ENCODE measurements around the gene CDKN2A. TPM values are rescaled to one million over a fixed set of nuclear protein-coding genes. Genes with fewer than 3 reads are reported as not detected.

CDKN2A gene
- total and polyA plus RNA-seq, 3 experiments from 2014 or later, result 3.9 to 6.8 (median 4.1) TPM

DNA sequence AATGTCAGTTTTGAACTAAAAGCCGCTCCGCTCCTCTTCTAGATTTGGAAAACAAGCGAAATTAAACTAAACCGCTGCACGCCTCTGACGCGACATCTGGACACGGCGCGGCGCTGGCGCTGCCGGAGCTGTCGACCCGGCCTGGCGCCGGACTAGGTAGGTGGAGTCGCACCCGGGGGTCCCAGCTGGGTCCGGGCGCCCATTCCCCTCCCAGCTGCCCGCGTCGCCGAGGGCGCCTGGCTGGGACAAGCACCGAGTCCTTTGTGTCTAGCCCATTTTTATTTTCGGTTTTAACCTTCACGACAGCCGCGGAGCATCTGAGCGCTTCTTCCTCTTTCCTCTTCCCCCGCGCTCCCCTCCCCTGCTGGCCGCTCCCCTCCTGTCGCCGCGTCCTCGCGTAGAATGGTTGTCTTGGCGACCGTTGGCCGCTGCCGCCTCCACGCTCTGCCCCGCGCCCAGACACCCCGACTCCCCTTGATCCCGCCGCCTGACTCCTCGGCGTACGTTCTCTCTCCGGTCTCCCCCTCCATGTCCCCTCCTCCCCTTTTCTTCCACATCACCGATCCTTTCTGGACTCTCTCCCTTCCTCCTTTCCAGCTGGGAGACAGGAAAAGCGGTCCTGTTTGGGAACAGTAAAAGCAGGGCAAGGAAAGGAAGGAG lies 944 bp upstream of the CDKN2A start:
- Histone ChIP-seq H3K27ac (ENCODE audit: low read depth, low read length) (peak overlapping the region; percentile 90), H3K36me3 (ENCODE audit: insufficient read depth, low read length) (no peaks in the 10 kb centered on the region), H3K9me3 (ENCODE audit: low read length) (no peaks in the 10 kb centered on the region), H3K4me3 (ENCODE audit: low read length) (peak overlapping the region; percentile 87), H3K27me3 (ENCODE audit: insufficient read depth, low read length, poor library complexity, severe bottlenecking) (no peaks in the 10 kb centered on the region), H3K4me1 (ENCODE audit: insufficient read depth, low read length) (peaks cover 19% of the 10 kb centered on the region)
- POLR2A ChIA-PET, result interaction anchor here (0.6 to 1.4 kb wide), 3 partner anchors 13 to 25 kb away, joined by 4 to 13 read pairs (median 5); partner anchors contain the start of gene CDKN2B
- Mint-ChIP-seq H3K4me3 (peak overlapping the region; percentile 96 to 99 (median 98)), H3K27me3 (peaks cover 2 to 3% of the 10 kb centered on the region in 2 donors), H3K36me3 (peaks cover 0 to 7% (median 0%) of the 10 kb centered on the region in 3 donors), H3K27ac (peak overlapping the region; percentile 87 to 98 (median 96)), H3K4me1 (peaks cover 16 to 26% (median 24%) of the 10 kb centered on the region in 3 donors), H3K9me3 (no peaks in the 10 kb centered on the region)
- peak; percentile 70 to 89 (median 73) for DNase-seq
- CTCF ChIA-PET, result interaction anchor here (0.9 to 2.3 kb wide), 9 partner anchors 9 to 182 kb away, joined by 3 to 17 read pairs (median 6); partner anchors contain the start of gene CDKN2B

DNA sequence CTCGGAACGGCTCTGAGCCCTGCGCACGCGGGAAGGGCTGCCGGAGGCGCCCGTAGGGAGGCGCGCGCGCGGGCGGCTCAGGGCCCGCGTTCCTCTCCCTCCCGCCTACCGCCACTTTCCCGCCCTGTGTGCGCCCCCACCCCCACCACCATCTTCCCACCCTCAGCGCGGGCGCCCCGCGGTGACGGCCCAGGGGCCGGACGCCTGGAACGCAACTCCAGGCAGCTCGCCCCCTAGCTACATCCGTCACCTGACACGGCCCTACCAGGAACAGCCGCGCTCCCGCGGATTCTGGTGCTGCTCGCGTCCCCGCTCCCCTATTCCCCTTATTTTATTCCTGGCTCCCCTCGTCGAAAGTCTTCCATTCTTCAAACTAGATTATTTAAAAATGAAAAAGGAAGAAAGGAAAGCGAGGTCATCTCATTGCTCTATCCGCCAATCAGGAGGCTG lies 389 bp upstream of the CDKN2A start, which contains the start of gene CDKN2B-AS1:
TSS of gene CDKN2B-AS1 (plus strand) at position 236 of the 450 bp plus-strand sequence.
- peaks cover 0 to 7% (median 0%) of the 10 kb centered on the region in 3 donors for H3K36me3 Mint-ChIP-seq
- Histone ChIP-seq H3K27ac (ENCODE audit: low read depth, low read length) (peak within 1 kb of the TSS; percentile 90), H3K27me3 (ENCODE audit: insufficient read depth, low read length, poor library complexity, severe bottlenecking) (no peaks in the 10 kb centered on the region), H3K36me3 (ENCODE audit: insufficient read depth, low read length) (no peaks in the 10 kb centered on the region), H3K4me1 (ENCODE audit: insufficient read depth, low read length) (peaks cover 19% of the 10 kb centered on the region), H3K9me3 (ENCODE audit: low read length) (no peaks in the 10 kb centered on the region), H3K4me3 (ENCODE audit: low read length) (peak within 1 kb of the TSS; percentile 87)
- peak within 1 kb of the TSS; percentile 87 to 98 (median 96) for H3K27ac Mint-ChIP-seq
- ChIA-PET POLR2A (interaction anchor here (0.6 to 1.4 kb wide), 3 partner anchors 13 to 25 kb away, joined by 4 to 13 read pairs (median 5); partner anchors contain the start of gene CDKN2B), CTCF (interaction anchor here (0.9 to 2.3 kb wide), 8 partner anchors 13 to 181 kb away, joined by 3 to 17 read pairs (median 5); partner anchors contain the start of gene CDKN2B)
- peak in 3 of 5 donors; percentile 43 to 64 (median 47) for DNase-seq
- H3K4me3 Mint-ChIP-seq, result peak within 1 kb of the TSS; percentile 96 to 99 (median 98)
- H3K27me3 Mint-ChIP-seq, result peaks cover 2 to 8% of the 10 kb centered on the region in 2 donors
- H3K4me1 Mint-ChIP-seq, result peaks cover 16 to 26% (median 24%) of the 10 kb centered on the region in 3 donors
- no peaks in the 10 kb centered on the region for H3K9me3 Mint-ChIP-seq

- ChIA-PET CTCF (interaction anchor here (1.1 to 2.3 kb wide), 4 partner anchors 15 to 180 kb away, joined by 4 to 17 read pairs (median 4); partner anchors contain the start of gene CDKN2B), POLR2A (no interaction called here)
- Histone ChIP-seq H3K36me3 (ENCODE audit: insufficient read depth, low read length) (no peaks in the 10 kb centered on the region), H3K27me3 (ENCODE audit: insufficient read depth, low read length, poor library complexity, severe bottlenecking) (peaks cover 4% of the 10 kb centered on the region), H3K4me1 (ENCODE audit: insufficient read depth, low read length) (peaks cover 19% of the 10 kb centered on the region), H3K4me3 (ENCODE audit: low read length) (no peak overlapping the region), H3K9me3 (ENCODE audit: low read length) (no peaks in the 10 kb centered on the region), H3K27ac (ENCODE audit: low read depth, low read length) (no peak overlapping the region)
- no peak for DNase-seq
- peaks cover 16 to 26% (median 24%) of the 10 kb centered on the region in 3 donors for H3K4me1 Mint-ChIP-seq
- H3K4me3 Mint-ChIP-seq, result peak overlapping the region; percentile 96 to 99 (median 98)
- peaks cover 13 to 17% of the 10 kb centered on the region in 2 donors for H3K27me3 Mint-ChIP-seq
- H3K9me3 Mint-ChIP-seq, result no peaks in the 10 kb centered on the region
- peak overlapping the region in 4 of 8 donors; percentile 40 to 86 (median 69) for H3K27ac Mint-ChIP-seq
- H3K36me3 Mint-ChIP-seq, result peaks cover 0 to 7% (median 0%) of the 10 kb centered on the region in 3 donors
Measured at GRCh38 chr9:21993007-21993406, 1.2 kb downstream of the CDKN2A start.

DNA sequence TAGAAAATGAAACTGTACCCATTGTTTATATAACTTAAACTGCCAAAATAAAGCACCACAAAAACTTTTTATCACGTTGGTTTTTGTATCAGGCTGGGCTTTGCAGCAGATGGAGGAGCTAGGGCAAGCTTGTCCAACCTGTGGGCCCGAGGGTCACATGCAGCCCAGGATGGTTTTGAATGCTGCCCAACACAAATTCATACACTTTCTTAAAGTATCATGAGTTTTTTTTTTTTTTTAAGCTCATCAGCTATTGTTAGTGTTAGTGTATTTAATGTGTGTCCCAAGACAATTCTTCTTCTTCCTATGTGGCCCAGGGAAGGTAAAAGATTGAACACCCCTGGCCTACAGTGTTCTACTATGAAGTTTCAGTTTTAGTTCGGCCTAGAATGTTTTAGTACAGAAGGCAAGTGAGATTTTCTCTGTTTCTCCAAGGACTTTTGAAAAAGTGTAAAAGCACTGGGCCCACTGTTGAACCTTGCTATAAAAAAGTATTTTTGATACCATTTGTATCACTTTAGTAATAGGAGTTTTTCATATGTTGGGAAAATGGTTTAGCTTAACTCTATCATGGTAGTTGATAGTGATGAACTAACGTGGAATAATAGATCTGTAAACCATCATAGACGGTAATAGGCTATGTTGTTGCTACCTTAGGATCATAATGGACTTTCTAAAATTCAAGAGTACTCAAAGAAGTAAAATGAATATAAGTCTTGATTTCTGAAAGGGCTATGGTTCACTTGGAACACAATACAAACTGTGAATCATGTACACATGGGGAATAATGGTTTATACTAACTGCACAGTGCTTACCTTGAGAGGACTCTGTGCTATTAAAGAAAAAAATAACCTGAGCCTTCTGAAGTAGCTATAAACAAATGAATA lies 2.9 kb downstream of the CDKN2A start:
- no peaks in the 10 kb centered on the region for H3K9me3 Mint-ChIP-seq
- no peak overlapping the region for H3K27ac ChIP-seq (ENCODE audit: low read depth, low read length)
- ChIA-PET POLR2A (no interaction called here), CTCF (interaction anchor here (1.0 to 2.8 kb wide), 5 partner anchors 17 to 178 kb away, joined by 3 to 9 read pairs (median 4); partner anchors contain the start of gene CDKN2B)
- no peak overlapping the region for H3K27ac Mint-ChIP-seq
- no peak overlapping the region for H3K4me3 ChIP-seq (ENCODE audit: low read length)
- H3K4me1 Mint-ChIP-seq, result peaks cover 15 to 27% (median 22%) of the 10 kb centered on the region in 3 donors
- no peaks in the 10 kb centered on the region for H3K36me3 ChIP-seq (ENCODE audit: insufficient read depth, low read length)
- H3K4me3 Mint-ChIP-seq, result peak overlapping the region in 1 of 7 donors; percentile 42
- DNase-seq, result no peak
- H3K27me3 Mint-ChIP-seq, result peaks cover 13 to 27% of the 10 kb centered on the region in 2 donors
- no peaks in the 10 kb centered on the region for H3K9me3 ChIP-seq (ENCODE audit: low read length)
- peaks cover 4% of the 10 kb centered on the region for H3K27me3 ChIP-seq (ENCODE audit: insufficient read depth, low read length, poor library complexity, severe bottlenecking)
- peaks cover 0 to 7% (median 0%) of the 10 kb centered on the region in 3 donors for H3K36me3 Mint-ChIP-seq
- peaks cover 19% of the 10 kb centered on the region for H3K4me1 ChIP-seq (ENCODE audit: insufficient read depth, low read length)

DNA sequence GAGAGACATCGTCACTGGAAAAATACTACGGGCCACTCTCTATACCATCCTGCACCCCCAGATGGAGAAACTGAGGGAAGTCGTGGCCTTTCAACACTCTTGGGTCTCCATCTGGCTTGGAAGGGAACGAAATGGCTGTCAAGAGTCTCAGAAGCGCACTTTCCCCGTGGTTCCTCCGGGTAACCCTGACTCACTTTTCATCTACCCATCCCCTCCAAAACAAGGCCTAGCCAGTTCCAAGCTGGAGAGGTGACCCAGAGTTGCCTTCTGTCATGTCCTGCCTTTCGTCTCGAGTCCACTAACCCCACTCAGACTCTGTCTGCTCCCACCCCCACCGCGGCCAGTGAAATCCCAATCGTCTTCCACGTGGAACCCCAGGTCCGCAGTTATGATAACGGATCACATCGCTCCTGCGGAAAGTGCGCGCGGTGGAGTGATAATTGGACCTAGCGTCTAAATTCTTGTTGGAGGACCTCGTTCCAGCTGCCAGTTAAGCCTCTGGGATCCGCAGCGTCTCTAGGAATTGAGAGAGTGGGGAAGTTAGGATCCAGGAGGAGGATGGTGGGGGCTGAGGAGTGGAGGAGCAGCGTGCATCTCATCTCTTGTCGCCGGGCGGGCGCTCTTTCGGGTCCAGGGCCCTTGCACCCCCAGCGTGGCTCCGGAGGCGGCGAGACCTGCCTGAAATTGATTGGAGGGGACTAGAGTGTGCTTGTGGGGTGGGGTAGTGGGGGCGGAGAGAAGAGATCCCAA lies 4.6 kb downstream of the CDKN2A start:
- CTCF ChIA-PET, result interaction anchor here (1.4 to 2.8 kb wide), 2 partner anchors 19 to 176 kb away, joined by 4 to 9 read pairs; partner anchors contain the start of gene CDKN2B
- peaks cover 12 to 33% of the 10 kb centered on the region in 2 donors for H3K27me3 Mint-ChIP-seq

GRCh38 chr9:21988056-21988990 lies 5.9 kb downstream of the CDKN2A start:
- POLR2A ChIA-PET, result no interaction called here
- H3K27ac Mint-ChIP-seq, result no peak overlapping the region
- CTCF ChIA-PET, result interaction anchor here (1.4 to 2.8 kb wide), 3 partner anchors 20 to 175 kb away, joined by 4 to 9 read pairs (median 4); partner anchors contain the start of gene CDKN2B

More for the DNA sequence above, 4.6 kb downstream of the CDKN2A start:
- H3K36me3 ChIP-seq (ENCODE audit: insufficient read depth, low read length), result no peaks in the 10 kb centered on the region
- POLR2A ChIA-PET, result no interaction called here
- Mint-ChIP-seq H3K36me3 (peaks cover 0 to under 1% (median 0%) of the 10 kb centered on the region in 3 donors), H3K4me1 (peaks cover 12 to 24% (median 17%) of the 10 kb centered on the region in 3 donors), H3K4me3 (no peak overlapping the region), H3K9me3 (no peaks in the 10 kb centered on the region), H3K27ac (no peak overlapping the region)
- peaks cover 4% of the 10 kb centered on the region for H3K27me3 ChIP-seq (ENCODE audit: insufficient read depth, low read length, poor library complexity, severe bottlenecking)
- H3K27ac ChIP-seq (ENCODE audit: low read depth, low read length), result no peak overlapping the region
- DNase-seq, result no peak
- H3K4me3 ChIP-seq (ENCODE audit: low read length), result no peak overlapping the region
- peaks cover 12% of the 10 kb centered on the region for H3K4me1 ChIP-seq (ENCODE audit: insufficient read depth, low read length)
- no peaks in the 10 kb centered on the region for H3K9me3 ChIP-seq (ENCODE audit: low read length)

More at GRCh38 chr9:21988056-21988990, 5.9 kb downstream of the CDKN2A start:
- Mint-ChIP-seq H3K4me3 (no peak overlapping the region), H3K27me3 (peaks cover 14 to 45% of the 10 kb centered on the region in 2 donors), H3K36me3 (no peaks in the 10 kb centered on the region), H3K9me3 (no peaks in the 10 kb centered on the region), H3K4me1 (peaks cover 6 to 16% (median 10%) of the 10 kb centered on the region in 3 donors)
- no peak for DNase-seq
- H3K4me1 ChIP-seq (ENCODE audit: insufficient read depth, low read length), result peaks cover 6% of the 10 kb centered on the region
- peaks cover 4% of the 10 kb centered on the region for H3K27me3 ChIP-seq (ENCODE audit: insufficient read depth, low read length, poor library complexity, severe bottlenecking)
- H3K27ac ChIP-seq (ENCODE audit: low read depth, low read length), result no peak overlapping the region
- H3K36me3 ChIP-seq (ENCODE audit: insufficient read depth, low read length), result no peaks in the 10 kb centered on the region
- no peaks in the 10 kb centered on the region for H3K9me3 ChIP-seq (ENCODE audit: low read length)
- no peak overlapping the region for H3K4me3 ChIP-seq (ENCODE audit: low read length)

All from CD8-positive, alpha-beta memory T cell (primary cell).